Measurements from ENCODE around the gene GABRG3.

Gene GABRG3

GRCh38 chr15:27512281-27513001, 541.5 kb downstream of the GABRG3 start:
- DNase-seq (ENCODE audit: low spot score), result no peak

- no peak for DNase-seq (ENCODE audit: low spot score)
Measured at GRCh38 chr15:27514526-27514925, 543.5 kb downstream of the GABRG3 start.

- DNase-seq (ENCODE audit: low spot score), result peak; percentile 7
Measured at GRCh38 chr15:27527490-27528067, 556.6 kb downstream of the GABRG3 start.

- DNase-seq (ENCODE audit: low spot score), result no peak
Measured at GRCh38 chr15:27529399-27529798, 558.4 kb downstream of the GABRG3 start.

- no peak for DNase-seq (ENCODE audit: low spot score)
Measured at GRCh38 chr15:27530994-27531393, 560.0 kb downstream of the GABRG3 start.

GRCh38 chr15:27532358-27532757, 561.4 kb downstream of the GABRG3 start:
- no peak for DNase-seq (ENCODE audit: low spot score)

GRCh38 chr15:27535445-27536129, 564.6 kb downstream of the GABRG3 start:
- no peak for DNase-seq (ENCODE audit: low spot score)

- no peak for DNase-seq (ENCODE audit: low spot score)
Measured at GRCh38 chr15:27538325-27538724, 567.3 kb downstream of the GABRG3 start.

- no peak for DNase-seq (ENCODE audit: low spot score)
Measured at GRCh38 chr15:27541581-27541980, 570.6 kb downstream of the GABRG3 start.

- DNase-seq (ENCODE audit: low spot score), result no peak
Measured at GRCh38 chr15:27545494-27546255, 574.7 kb downstream of the GABRG3 start.

- DNase-seq (ENCODE audit: low spot score), result no peak
Measured at GRCh38 chr15:27549746-27550145, 578.8 kb downstream of the GABRG3 start.

- DNase-seq (ENCODE audit: low spot score), result no peak
Measured at GRCh38 chr15:27550635-27551034, 579.7 kb downstream of the GABRG3 start.

GRCh38 chr15:27561816-27562215, 590.8 kb downstream of the GABRG3 start:
- DNase-seq (ENCODE audit: low spot score), result no peak

GRCh38 chr15:27563765-27564370, 592.9 kb downstream of the GABRG3 start:
- no peak for DNase-seq (ENCODE audit: low spot score)

- no peak for DNase-seq (ENCODE audit: low spot score)
Measured at GRCh38 chr15:27564656-27565055, 593.7 kb downstream of the GABRG3 start.

- no peak for DNase-seq (ENCODE audit: low spot score)
Measured at GRCh38 chr15:27570746-27571145, 599.8 kb downstream of the GABRG3 start.

- DNase-seq (ENCODE audit: low spot score), result no peak
Measured at GRCh38 chr15:27573805-27574485, 603.0 kb downstream of the GABRG3 start.

GRCh38 chr15:27574541-27575054, 603.6 kb downstream of the GABRG3 start:
- no peak for DNase-seq (ENCODE audit: low spot score)

- no peak for DNase-seq (ENCODE audit: low spot score)
Measured at GRCh38 chr15:27575521-27575920, 604.5 kb downstream of the GABRG3 start.

- DNase-seq (ENCODE audit: low spot score), result no peak
Measured at GRCh38 chr15:27576576-27576975, 605.6 kb downstream of the GABRG3 start.

GRCh38 chr15:27579738-27580137, 608.8 kb downstream of the GABRG3 start:
- no peak for DNase-seq (ENCODE audit: low spot score)
